Smooth muscle cell (in vitro differentiated cells): Measurements from ENCODE around the gene GLP2R. TPM values are rescaled to one million over a fixed set of nuclear protein-coding genes. Genes with fewer than 3 reads are reported as not detected.

ENCODE experiments used
- DNase-seq: peaks from one replicate; lab custom pipeline; 2025; ENCODE audit not compliant: unreplicated experiment; lab: John Stamatoyannopoulos, UW
- H2AFZ ChIP-seq: fragments of 200-600 bp; sonication (generic); 2 replicates; pipeline ENCODE4 v1.6.0; 2016; ENCODE audit warnings: antibody characterized with exemption, low read depth, mild to moderate bottlenecking
- H3F3A ChIP-seq: fragments of 200-600 bp; sonication (generic); 2 replicates; pipeline ENCODE4 v1.6.0; 2017; ENCODE audit warnings: antibody characterized with exemption, low read depth
- H3K27ac ChIP-seq: fragments of 200-600 bp; sonication (generic); 2 replicates; pipeline ENCODE4 v1.5.1; 2016; ENCODE audit warnings: low read depth, mild to moderate bottlenecking
- H3K27me3 ChIP-seq: fragments of 200-600 bp; sonication (generic); 2 replicates; pipeline ENCODE4 v1.6.1; 2016; ENCODE audit warnings: low read depth, mild to moderate bottlenecking
- H3K36me3 ChIP-seq: fragments of 200-600 bp; sonication (generic); 2 replicates; pipeline ENCODE4 v1.5.1; 2016; ENCODE audit warnings: low read depth
- H3K4me1 ChIP-seq: fragments of 200-600 bp; sonication (generic); 2 replicates; pipeline ENCODE4 v1.5.1; 2016; ENCODE audit warnings: low read depth
- H3K4me2 ChIP-seq: fragments of 200-600 bp; sonication (generic); 2 replicates; pipeline ENCODE4 v1.6.0; 2016; ENCODE audit warnings: mild to moderate bottlenecking
- H3K4me3 ChIP-seq: fragments of 200-600 bp; sonication (generic); 2 replicates; pipeline ENCODE4 v1.5.1; 2016; ENCODE audit warnings: mild to moderate bottlenecking
- H3K79me2 ChIP-seq: fragments of 200-600 bp; sonication (generic); 2 replicates; pipeline ENCODE4 v1.6.0; 2016; ENCODE audit warnings: low read depth, mild to moderate bottlenecking
- H3K9ac ChIP-seq: fragments of 200-600 bp; sonication (generic); 2 replicates; pipeline ENCODE4 v1.6.0; 2016; ENCODE audit warnings: low read depth
- H3K9me3 ChIP-seq: fragments of 200-600 bp; sonication (generic); replicated peaks from 2 replicates; pipeline ENCODE4 v1.5.1; 2016; ENCODE audit warnings: low read depth
- H4K20me1 ChIP-seq: fragments of 200-600 bp; sonication (generic); 2 replicates; pipeline ENCODE4 v1.6.0; 2016; ENCODE audit warnings: low read depth
- CTCF ChIP-seq: fragments of 200-600 bp; sonication (generic); IDR thresholded peaks from 2 replicates; pipeline ENCODE4 v1.5.1; 2017; ENCODE audit warnings: borderline replicate concordance, mild to moderate bottlenecking, antibody characterized with exemption; ENCODE audit not compliant: insufficient read depth, poor library complexity, severe bottlenecking
- WGBS: methylation state at CpG from one replicate; pipeline ENCODE4 v1.1.7; 2016; ENCODE audit warnings: low lambda C conversion rate; 5-methylcytosine and 5-hydroxymethylcytosine counted together
- polyA plus RNA-seq: library from polyadenylated mRNA; unstranded; fragments of >200 nt; fragmentation: Nextera tagmentation; extraction: Ambion mirVana; gene quantifications from 2 replicates; pipeline ENCODE4 v1.2.1, GENCODE V29; 2016
- total RNA-seq: library from RNA; depleted of rRNA; stranded (reverse); fragments of >200 nt; gene quantifications from 2 replicates; pipeline ENCODE4 v1.2.3, GENCODE V29; 2014

Gene GLP2R
- total and polyA plus RNA-seq, 2 experiments from 2014 or later, result 0.03 to 0.45 TPM

GRCh38 chr17:9902120-9902519 is 76.4 kb downstream of the GLP2R start:
- H3K9ac ChIP-seq, result no peak overlapping the region

GRCh38 chr17:9904277-9905077 is 78.8 kb downstream of the GLP2R start:
- H3K9me3 ChIP-seq, result no peaks in the 10 kb centered on the region

More at GRCh38 chr17:9902120-9902519, 76.4 kb downstream of the GLP2R start:
- Histone ChIP-seq H3K9me3 (no peaks in the 10 kb centered on the region), H3K27ac (peak overlapping the region; percentile 82), H3K4me2 (no peak overlapping the region), H3K4me1 (peaks cover 21% of the 10 kb centered on the region), H3K36me3 (no peaks in the 10 kb centered on the region), H4K20me1 (no peaks in the 10 kb centered on the region), H2AFZ (no peak overlapping the region), H3F3A (no peaks in the 10 kb centered on the region), H3K79me2 (no peaks in the 10 kb centered on the region), H3K4me3 (no peak overlapping the region), H3K27me3 (no peaks in the 10 kb centered on the region)
- no peak for DNase-seq
- 35% methylated on average over 2 of the region's 2 CpGs for WGBS
- TF ChIP-seq CTCF, result no peak

GRCh38 chr17:9905078-9905415 is 79.3 kb downstream of the GLP2R start, which contains the start of gene RCVRN:
Gene RCVRN (minus strand): TSS chr17:9905271. CDS start chr17:9905180, 91 bp downstream.
- 98% methylated on average over 9 of the region's 11 CpGs for WGBS
- no peaks in the 10 kb centered on the region for H3K79me2 ChIP-seq

More at GRCh38 chr17:9904277-9905077, 78.8 kb downstream of the GLP2R start:
- no peak for TF ChIP-seq CTCF
- Histone ChIP-seq H3K4me1 (peaks cover 21% of the 10 kb centered on the region), H3K79me2 (no peaks in the 10 kb centered on the region), H3K27ac (no peak overlapping the region), H3F3A (no peaks in the 10 kb centered on the region), H2AFZ (no peak overlapping the region), H3K36me3 (no peaks in the 10 kb centered on the region), H3K27me3 (no peaks in the 10 kb centered on the region), H4K20me1 (no peaks in the 10 kb centered on the region), H3K4me3 (no peak overlapping the region), H3K4me2 (no peak overlapping the region), H3K9ac (no peak overlapping the region)
- WGBS, result 96% methylated on average over 35 of the region's 35 CpGs
- no peak for DNase-seq

More at GRCh38 chr17:9905078-9905415, 79.3 kb downstream of the GLP2R start, which contains the start of gene RCVRN:
- Histone ChIP-seq H3K4me2 (no peak within 1 kb of the TSS), H3F3A (no peaks in the 10 kb centered on the region), H3K27me3 (no peaks in the 10 kb centered on the region), H3K9me3 (no peaks in the 10 kb centered on the region), H3K4me3 (no peak within 1 kb of the TSS), H3K27ac (no peak within 1 kb of the TSS), H3K9ac (no peak within 1 kb of the TSS), H2AFZ (no peak within 1 kb of the TSS), H3K4me1 (peaks cover 21% of the 10 kb centered on the region), H3K36me3 (no peaks in the 10 kb centered on the region), H4K20me1 (no peaks in the 10 kb centered on the region)
- no peak for DNase-seq
- no peak for TF ChIP-seq CTCF
